DND-41 (cell line): ENCODE results near the gene DCHS1.

ENCODE experiments used
- CTCF ChIP-seq: IDR thresholded peaks from 2 replicates; pipeline ENCODE4 v1.5.1; 2012; ENCODE audit warnings: borderline replicate concordance, low read length, moderate library complexity, mild to moderate bottlenecking; ENCODE audit not compliant: poor library complexity, severe bottlenecking; ENCODE audit errors: extremely low read depth
- EZH2 ChIP-seq: IDR thresholded peaks from 3 replicates; pipeline ENCODE4 v1.6.1; 2012; ENCODE audit warnings: borderline replicate concordance, low read depth, mild to moderate bottlenecking, moderate library complexity, low read length, inconsistent platforms; ENCODE audit not compliant: severe bottlenecking

GRCh38 chr11:6618117-6619003, 37.2 kb downstream of the DCHS1 start:
- TF ChIP-seq CTCF (no peak), EZH2 (no peak)
